ENCODE data around the gene SSU72.
"Not testable (repeated sequence)": the region's sequence is repeated elsewhere in the genome, so short reads cannot be mapped to it uniquely, and the experiment has no call there.

Gene SSU72

DNA sequence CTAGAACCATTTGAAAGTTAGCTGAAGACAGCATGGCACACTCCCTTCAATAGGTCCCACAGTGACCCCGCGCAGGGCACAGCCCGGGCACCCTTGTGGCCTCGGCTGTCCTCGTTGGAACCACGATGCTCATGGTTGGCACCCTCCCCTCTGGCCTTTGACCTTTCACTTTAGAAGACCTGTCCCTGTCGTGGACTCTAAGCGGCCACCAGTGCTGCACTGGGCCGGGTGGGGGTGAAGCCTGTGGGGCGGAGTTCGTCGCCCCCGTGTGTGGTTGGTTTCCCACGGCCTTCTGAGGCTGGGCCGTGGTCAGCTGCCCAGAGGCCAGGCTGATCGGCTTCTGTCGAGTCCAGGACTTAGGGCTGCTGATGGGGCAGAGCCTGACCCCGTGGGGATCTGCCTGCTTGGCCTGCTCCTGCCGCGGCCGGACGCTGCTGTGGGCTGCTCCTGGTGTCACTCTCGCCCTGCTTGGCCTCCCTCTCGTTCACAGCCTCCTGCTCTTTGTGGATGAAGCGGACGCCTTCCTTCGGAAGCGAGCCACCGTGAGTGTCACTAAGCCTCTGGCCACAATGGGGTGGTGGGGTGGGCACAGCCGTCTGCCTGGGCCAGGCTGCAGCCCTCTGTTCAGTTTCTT lies 49.8 kb downstream of the SSU72 start:
- DNase-seq: not testable (repeated sequence)

DNA sequence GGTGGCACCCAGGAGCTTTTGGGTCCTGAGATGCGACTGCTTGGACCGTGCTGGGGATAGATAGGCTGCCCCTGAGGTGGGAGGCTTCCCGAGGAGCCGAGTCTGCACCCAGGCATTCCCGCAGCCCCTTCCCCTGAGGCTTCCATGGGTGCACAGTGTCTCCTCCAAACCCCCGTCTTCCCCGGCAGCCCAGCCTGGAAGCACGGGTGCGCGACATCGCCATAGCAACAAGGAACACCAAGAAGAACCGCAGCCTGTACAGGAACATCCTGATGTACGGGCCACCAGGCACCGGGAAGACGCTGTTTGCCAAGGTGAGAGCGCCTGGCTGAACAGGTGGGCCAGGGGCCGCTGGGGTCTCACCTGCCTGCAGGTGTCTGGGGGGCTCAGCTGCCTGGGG lies 51.0 kb downstream of the SSU72 start:
- DNase-seq: not testable (repeated sequence)

DNA sequence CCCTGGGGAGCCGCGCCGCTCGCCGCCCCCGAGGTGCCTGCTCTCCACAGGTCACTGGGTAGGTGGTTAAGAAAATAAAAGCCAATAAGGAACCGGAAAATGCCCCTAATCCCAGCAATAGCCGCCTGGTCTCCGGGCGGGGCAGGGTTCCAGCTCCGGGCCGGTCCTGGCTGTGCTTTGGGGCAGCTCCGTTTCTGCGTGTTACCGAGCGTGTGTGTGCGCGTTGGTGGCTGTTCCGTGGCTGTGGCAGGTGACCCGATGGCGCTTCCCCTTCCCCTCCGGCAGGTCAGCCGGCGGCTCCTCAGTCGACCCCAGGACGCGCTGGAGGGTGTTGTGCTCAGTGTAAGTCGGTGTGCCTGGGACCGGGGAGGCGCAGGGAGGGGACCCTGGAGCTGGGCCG lies 51.4 kb downstream of the SSU72 start:
- DNase-seq: not testable (repeated sequence)

DNA sequence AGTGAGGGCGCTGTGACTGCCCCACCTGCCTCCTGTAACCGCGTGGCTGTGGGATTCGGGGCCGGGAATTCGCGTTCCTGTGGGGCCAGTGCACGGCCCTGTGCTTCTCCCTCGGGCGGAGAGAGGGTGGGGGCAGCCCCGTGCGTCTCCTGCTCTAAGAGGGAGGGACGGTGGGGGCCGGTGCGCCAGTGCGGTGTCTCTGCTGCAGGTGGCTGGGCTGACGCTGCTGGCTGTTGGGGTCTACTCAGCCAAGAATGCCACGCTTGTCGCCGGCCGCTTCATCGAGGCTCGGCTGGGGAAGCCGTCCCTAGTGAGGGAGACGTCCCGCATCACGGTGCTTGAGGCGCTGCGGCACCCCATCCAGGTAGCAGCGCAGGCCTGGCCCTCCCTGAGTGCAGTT lies 52.1 kb downstream of the SSU72 start:
- not testable (repeated sequence) for DNase-seq

DNA sequence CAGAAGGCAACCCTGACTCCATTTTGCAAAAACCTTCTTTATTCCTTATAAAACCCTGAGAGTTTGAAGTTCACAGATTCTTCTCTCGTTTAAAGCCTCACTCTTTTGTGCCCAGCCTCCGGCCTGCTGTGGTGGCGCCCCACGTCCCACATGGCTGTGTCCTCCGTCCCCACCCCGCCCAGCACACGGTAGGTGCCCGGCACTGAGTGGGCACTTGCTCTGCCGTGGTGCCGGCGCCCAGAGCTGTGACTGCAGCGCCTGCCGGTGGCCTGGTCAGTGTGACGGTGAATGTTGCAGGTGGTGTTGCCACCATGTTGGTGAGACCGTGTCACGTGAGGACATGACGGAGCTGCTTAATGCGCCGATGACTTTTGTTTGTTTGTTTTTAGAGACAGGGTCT lies 53.3 kb downstream of the SSU72 start:
- DNase-seq: no peak

DNA sequence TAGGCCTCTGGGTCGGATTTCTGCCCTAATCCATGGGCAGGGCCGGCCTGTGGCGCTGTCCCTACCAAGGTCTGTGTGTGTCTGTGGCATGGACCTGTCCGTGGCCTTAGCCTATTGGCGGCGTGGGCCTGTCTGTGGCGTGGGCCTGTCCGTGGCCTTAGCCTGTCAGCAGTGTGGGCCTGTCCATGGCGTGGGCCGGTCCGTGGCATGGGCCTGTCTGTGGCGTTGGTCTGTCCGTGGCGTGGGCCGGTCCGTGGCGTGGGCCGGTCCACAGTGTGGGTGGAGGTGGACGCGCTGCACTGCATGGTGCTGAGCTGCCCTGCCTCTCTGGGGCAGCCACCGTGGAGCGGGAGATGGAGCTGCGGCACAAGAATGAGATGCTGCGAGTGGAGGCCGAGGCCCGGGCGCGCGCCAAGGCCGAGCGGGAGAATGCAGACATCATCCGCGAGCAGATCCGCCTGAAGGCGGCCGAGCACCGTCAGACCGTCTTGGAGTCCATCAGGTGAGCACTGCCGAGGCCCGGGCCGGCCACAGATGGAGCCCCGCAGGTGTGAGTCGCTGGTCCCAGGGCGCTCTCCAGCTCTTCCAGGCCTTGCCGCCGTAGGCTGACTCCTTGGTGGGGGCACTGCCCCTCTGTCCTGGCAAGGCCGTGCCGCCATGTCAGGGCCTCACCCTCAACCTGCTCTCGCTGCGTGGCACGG lies 54.7 kb downstream of the SSU72 start:
- not testable (repeated sequence) for DNase-seq

DNA sequence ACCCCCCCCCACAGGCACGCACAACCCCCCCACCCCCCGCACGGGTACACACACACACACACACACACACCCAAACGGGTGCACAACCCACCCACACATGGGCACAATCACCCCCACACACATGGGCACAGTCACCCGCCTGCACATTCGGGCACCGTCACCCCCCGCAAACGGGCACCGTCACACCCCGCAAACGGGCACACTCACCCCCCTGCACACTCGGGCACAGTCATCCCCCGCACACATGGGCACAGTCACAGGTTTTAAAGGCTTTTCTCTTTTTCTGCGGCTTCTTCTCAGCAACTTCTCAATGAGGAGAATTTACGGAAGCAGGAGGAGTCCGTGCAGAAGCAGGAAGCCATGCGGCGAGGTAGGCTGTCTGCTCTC lies 56.0 kb downstream of the SSU72 start:
- not testable (repeated sequence) for DNase-seq

DNA sequence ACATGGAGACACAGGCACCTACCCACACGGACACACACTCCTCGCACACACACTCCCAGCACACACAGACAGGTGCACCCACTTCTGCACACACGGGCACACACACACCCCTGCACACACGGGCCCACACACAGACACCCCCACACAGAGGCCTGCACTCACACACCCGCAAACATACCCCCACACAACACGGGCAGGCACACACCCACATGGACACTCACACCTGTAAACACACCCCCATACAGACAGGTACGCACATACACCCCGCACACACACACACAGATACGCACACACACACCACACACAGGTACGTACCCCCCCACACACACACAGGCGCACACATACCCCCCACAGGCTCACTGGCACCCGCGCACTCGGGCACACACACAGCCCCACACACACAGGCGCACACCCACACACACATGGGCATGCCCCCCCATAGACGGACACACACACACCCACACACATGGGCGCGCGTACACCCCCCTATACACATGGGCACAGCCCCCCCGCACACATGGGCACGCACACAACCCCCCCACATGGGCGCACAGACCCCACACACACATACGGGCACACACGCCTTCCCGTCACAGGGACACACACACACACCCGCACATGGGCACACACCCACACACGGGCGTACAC lies 56.6 kb downstream of the SSU72 start:
- DNase-seq: no peak

DNA sequence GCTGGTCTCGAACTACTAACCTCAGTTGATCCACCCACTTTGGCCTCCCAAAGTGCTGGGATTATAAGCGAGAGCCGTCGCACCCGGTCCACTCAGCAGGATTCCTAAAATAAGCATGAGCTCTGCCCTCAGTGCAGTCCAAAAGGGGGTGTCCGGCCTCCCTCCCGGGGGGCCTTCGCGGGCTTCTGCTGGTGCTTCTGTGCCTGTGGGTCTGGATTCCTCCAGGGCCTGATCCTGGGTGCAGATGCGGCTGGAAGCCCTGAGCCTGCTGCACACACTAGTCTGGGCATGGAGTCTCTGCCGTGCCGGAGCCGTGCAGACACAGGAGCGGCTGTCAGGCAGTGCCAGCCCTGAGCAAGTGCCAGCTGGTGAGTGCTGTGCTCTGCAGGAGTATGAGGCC lies 57.7 kb downstream of the SSU72 start:
- DNase-seq: not testable (repeated sequence)

DNA sequence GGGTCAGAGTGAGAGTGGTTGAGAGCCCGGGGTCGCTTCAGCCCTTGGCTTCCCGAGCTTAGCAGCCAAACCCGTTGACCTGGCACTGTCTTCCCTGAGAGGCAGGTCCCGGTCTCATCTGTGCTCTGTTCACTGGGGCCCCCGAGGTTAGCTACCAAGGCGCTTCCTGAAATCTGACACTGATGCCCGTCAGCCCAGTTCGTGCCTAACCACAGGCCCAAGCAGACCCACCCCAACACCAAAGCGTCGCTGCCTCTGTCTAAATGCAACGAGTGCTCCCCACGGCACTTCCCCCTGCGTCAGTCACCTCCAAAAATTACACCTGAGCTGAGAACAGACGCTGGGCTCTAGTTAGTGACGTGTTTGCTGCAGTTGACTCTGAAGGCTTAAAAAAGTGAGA lies 60.3 kb downstream of the SSU72 start:
- not testable (repeated sequence) for DNase-seq

DNA sequence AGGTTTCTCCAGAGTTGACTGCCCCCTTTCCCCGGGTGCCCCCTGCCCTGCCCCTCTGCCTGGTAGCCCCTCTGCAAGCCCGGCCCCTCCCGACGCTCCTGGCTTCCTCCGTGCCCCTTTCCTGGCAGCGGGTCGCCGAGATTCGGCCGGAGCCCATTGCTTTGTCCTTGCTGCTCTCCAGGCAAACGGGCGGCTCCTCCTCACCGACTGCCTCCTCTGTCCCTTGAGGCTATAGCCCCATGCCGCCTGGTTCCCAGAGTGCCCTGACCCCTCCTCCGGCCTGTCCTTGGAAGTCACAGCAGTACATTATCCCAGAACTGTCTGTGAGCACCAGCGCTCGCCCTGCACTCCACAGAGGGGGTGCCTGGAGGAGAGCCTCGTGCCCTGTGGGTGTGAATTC lies 61.0 kb downstream of the SSU72 start:
- DNase-seq: not testable (repeated sequence)

DNA sequence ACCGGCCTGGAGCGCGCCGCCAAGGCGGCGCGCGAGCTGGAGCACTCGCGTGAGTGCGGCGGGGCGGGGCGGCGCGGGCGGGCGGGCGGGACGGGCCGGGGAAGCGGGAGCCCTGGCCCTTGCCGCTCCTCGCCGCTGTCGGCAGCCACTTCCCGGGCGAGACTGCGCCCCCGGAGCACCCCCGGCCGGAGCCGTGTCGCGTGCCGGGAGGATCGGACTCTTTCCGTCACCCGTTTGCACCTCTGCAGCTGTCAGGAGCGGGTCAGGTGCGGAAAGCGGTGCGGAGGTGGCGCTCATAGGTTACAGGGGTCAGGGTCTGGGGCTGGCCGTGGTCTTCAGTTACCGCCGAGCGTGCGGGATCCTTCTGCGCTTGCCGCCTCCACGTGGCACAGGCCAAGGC lies 62.2 kb downstream of the SSU72 start:
- not testable (repeated sequence) for DNase-seq

DNA sequence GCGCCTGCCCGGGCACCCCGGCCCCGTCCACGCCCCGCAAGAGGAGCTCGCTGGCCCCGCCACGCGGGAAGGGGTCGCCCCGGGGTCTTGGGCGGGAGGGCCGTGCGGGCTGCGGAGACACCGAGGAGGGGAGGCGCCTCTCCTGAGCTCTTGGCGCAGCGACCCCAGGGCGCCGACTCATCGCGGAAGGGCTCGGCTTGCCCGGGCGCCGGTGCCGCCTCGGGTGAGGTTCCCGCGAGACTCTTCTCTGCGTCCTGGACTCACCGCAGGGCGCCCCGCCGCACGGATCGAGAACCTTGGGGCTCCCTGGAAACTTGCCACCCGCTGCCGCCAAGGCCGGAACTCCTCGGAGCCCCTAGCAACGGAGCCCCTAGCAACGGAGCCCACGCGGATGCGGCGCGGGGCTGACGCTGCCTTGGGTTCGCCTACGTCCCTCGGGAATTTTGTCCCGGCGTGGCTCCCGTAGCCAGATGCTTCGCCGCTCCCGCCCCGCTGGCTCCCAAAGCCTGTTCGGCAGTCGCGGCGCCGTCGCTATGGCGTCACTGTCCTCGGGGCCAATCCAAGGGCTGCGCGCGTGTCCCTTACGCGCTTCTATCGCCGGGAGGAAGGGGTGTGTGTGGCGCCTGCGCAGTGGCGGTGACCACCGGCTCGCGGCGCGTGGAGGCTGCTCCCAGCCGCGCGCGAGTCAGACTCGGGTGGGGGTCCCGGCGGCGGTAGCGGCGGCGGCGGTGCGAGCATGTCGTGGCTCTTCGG lies 63.0 kb downstream of the SSU72 start, which contains the start of gene ATAD3A:
TSS of gene ATAD3A (plus strand) at position 630 of the 753 bp plus-strand sequence. CDS start at position 737, 107 bp downstream.
- DNase-seq: peak; percentile 66

DNA sequence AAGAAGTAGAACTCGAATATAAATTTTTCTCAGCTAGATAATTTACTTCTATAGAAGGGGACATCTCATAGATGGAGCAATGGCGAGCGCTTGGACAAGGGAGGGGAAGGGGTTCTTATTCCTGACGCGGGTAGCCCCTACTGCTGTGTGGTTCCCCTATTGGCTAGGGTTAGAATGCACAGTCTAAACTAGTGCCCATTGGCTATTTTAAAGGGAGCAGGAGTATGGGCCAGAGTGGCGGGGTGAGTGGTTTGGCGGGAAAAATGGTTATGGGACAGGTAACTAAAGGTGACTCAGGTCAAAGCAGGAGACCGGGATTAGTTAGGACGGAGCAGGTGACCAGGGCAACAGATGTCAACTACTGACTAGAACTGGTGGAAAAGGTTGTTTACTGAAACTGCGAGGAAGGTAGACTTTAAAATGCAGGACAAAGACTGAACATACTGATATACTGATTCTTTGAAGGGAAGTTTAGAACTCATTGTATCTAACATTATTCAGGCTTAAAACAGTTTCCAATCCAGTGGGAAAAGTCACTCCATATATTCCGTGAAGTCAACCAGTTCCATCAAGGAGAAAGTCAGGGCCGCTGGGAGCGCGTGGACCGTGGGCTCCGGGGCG lies 63.6 kb downstream of the SSU72 start:
- peak; percentile 37 for DNase-seq

DNA sequence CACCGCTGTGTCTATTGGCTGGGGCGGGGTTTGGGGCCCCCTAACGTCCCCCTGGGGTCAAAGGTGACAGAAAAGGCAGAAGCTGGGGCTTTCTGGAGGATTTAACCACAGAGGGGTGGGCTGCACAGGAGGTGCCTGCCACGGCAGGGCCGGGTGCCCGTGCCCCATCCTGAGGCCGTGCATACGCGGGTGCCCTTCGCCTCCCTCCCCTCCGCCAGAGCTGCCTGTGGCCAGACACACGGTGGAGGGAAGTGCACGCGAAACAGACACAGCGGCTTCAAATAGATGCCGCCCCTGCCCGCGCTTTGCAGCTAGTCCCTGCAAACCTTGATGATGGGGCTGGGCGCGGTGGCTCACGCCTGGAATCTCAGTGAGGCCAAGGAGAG lies 65.2 kb downstream of the SSU72 start:
- not testable (repeated sequence) for DNase-seq

DNA sequence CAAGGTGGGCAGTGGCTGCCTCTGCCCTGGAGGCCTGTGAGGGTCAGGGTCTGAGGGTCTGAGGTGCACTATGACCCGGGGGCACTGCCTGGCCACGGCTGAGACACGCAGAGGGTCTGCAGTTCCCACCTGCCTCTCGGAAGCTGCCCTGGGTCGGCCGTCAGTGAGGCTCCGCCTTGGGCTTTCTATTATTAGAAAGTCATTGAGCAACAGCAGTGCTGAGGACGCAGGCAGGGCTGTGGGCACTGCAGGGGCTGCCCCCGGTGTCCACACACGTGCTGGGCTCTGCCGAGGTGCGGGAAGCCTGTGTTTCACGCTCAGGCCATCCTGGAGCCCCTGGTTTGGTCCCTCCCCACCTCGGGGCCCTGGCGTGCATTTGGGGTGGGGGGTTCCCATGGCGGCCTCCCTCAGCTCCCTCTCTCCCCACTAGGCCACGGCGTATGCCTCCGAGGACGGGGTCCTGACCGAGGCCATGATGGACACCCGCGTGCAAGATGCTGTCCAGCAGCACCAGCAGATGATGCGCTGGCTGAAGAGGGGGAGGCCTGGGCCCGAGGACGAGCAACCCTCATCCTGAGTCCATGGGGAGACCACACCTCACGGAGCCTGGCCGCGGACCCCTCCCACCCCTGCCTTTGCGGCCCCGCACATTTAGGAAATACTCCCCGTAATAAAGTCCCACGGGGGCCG lies 65.7 kb downstream of the SSU72 start:
- not testable (repeated sequence) for DNase-seq

DNA sequence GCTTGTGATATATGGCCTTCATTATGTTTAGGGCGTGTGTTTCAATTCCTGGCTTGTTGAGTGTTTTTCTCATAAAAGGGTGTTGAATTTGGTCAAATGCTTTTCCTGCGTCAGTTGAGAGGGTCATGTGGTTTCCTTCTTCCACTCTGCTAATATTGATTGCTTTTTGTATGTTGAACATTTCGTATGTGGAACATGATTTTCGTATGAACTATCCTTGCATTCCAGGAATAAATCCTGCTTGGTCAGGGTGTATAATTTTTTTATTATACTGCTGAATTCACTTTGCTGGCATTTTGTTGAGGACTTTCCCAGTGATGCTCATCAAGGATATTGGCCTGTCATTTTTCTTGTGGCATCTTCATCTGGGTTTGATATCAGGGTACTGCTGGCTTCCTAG lies 67.4 kb downstream of the SSU72 start:
- DNase-seq: no peak

DNA sequence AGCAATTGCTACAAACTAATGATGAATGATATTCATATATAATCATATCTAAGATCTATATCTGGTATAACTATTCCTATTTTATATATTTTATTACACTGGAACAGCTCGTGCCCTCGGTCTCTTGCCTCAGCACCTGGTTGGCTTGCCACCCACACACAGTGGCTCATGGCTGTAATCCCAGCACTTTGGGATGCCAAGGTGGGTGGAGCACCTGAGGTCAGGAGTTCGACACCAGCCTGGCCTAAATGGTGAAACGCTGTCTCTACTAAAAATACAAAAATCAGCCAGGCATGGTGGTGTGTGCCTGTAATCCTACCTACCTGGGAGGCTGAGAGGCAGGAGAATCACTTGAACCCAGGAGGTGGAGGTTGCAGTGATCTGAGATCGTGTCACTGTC lies 68.9 kb downstream of the SSU72 start:
- DNase-seq: not testable (repeated sequence)

DNA sequence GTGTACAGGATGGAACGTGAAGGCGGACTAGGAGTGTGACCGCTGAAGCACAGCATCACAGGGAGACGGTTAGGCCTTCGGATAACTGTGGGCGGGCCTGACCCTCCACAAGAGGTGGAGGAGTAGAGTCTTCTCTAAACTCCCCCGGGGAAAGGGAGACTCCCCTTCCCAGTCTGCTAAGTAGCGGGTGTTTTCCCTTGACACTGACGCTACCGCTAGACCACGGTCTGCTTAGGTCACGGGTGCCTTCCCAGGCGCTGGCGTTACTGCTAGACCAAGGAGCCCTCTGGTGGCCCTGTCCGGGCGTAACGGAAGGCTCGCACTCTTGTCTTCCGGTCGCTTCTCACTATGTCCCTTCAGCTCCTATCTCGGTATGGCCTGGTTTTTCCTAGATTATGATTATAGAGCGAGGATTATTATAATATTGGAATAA lies 69.3 kb downstream of the SSU72 start:
- DNase-seq: not testable (repeated sequence)

DNA sequence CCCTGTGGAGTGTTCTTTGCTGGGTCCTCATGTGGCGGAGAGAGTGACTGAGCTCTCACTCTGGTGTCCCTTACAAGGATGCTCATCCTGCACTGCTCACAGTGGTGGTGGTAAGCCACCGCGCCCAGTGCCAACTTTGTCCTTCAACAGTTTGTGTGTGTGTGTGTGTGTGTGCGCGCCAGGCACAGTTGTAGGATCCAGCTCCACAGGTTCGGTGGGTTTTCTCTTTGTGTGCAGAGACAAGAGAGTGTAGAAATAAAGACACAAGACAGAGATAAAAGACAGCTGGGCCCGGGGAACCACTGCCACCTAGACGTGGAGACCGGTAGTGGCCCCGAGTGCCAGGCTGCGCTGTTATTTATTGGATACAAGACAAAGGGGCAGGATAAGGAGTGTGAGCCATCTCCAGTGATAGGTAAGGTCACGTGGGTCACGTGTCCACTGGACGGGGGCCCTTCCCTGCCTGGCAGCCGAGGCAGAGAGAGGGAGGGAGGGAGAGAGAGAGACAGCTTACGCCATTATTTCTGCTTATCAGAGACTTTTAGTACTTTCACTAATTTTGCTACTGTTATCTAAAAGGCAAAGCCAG lies 69.8 kb downstream of the SSU72 start:
- DNase-seq: peak; percentile 13

DNA sequence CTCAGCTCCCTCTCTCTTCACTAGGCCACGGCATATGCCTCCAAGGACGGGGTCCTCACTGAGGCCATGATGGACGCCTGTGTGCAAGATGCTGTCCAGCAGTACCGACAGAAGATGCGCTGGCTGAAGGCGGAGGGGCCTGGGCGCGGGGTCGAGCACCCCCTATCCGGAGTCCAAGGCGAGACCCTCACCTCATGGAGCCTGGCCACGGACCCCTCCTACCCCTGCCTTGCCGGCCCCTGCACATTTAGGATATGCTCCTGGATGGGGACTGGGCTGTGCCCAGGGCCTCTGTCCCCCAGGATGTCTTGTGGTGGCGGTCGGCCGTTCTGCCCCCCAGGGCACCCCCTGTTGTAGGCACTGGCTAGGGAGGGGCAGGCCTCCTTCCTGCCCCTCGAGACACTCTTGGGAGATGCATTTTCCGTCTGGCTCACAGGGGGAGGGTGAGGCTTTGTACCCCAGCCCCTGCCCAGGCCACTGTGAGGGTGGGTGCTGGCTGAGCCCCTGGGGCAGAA lies 79.1 kb downstream of the SSU72 start:
- not testable (repeated sequence) for DNase-seq
